ENCODE measurements around the gene DUSP28. TPM values are rescaled to one million over a fixed set of nuclear protein-coding genes. Genes with fewer than 3 reads are reported as not detected.

The DUSP28 gene
- total and polyA plus RNA-seq, 2 of the 13 experiments (the other 11 are each of a cell fraction or from before 2014, with no cell fraction given), result 5.2 to 8.6 TPM

DNA sequence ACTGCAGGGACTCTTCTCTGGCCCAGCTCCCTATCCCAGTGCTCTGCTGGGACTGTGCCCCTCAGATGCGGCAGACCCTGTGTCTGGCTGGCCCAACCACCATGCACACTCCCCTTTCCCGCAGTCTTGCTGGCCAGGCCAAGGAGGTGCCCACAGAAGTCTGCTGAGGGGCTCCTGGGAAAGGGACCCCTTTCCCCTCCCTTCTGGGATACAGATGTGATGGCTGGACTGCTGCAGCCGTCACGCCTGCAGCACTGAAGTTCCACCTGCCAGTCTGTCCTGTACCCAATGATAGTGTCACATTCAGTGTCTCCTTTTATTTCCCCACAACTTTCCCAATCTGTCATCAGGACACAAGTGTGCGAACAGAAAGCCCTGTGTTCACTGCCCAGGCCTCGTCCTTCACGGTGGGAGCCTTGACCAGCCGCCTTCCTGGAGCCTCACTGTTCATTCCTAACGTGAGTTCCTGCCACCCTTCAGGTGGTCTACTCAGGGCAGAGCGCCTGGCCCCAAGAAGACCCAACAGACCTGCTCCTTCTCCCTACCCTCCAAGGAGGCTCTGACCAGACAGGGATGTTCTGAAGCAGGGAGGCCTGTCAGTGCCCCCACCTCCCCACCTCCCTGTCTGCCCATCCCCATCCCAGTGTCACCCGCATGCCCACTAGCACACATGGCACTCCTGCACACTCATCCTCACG, 49.5 kb upstream of the DUSP28 start:
- 98% methylated on average over 12 of the region's 12 CpGs for WGBS (ENCODE audit: low lambda C conversion rate)
- no peak for FAIRE-seq
- no peak for ATAC-seq
- ChIA-PET POLR2A (no interaction called here), CTCF (ENCODE audit: low intra/inter-chr PET ratio, low total read pairs) (no interaction called here)
- intact Hi-C loops (cut with micrococcal nuclease; ENCODE audit: unreplicated experiment) (loop anchor here (10.0 kb wide), 1 partner anchor 134 kb away; no protein-coding TSS in a partner anchor), in situ Hi-C loops (cut with HindIII; ENCODE audit: extremely low pct_ligation_motif_present, low pct_unique_long_range_greater_than_20kb) (no loop called here)
- Histone ChIP-seq H3K9me3 (ENCODE audit: low read length) (no peaks in the 10 kb centered on the region), H2AFZ (ENCODE audit: low read length) (no peak overlapping the region), H3K36me3 (replicated peaks in 1 of 2; ENCODE audit: control insufficient read depth in 1 of 2, insufficient read depth in 2 of 2, low read length in 2 of 2) (peaks cover 6 to 10% of the 10 kb centered on the region in 2 experiments; a peak in 3 of 5 replicates), H3K4me3 (replicated peaks in 1 of 3; ENCODE audit: insufficient read depth in 1 of 3, low read depth in 2 of 3, low read length in 3 of 3) (no peak overlapping the region), H3K9ac (ENCODE audit: insufficient read depth, low read depth, low read length) (no peak overlapping the region), H3K27me3 (ENCODE audit: control insufficient read depth in 1 of 2, insufficient read depth in 2 of 2, low read length in 2 of 2) (no peaks in the 10 kb centered on the region), H4K20me1 (ENCODE audit: insufficient read depth, low read length) (no peaks in the 10 kb centered on the region; the same call in 1 of the 2 replicates), H3K4me2 (ENCODE audit: low read depth, low read length) (no peak overlapping the region), H3K27ac (ENCODE audit: extremely low read length, insufficient read depth, low read length) (no peak overlapping the region), H3K4me1 (ENCODE audit: insufficient read depth, low read length) (no peaks in the 10 kb centered on the region), H3K79me2 (ENCODE audit: insufficient read depth, low read length) (no peaks in the 10 kb centered on the region)
- no peak for DNase-seq (ENCODE audit: low spot score)
- no TSS peak for BruUV-seq (replicated peaks)
- TF ChIP-seq PCBP1 (IDR thresholded peaks at IDR 0.05; ENCODE audit: borderline replicate concordance, low read depth, low read length) (no peak), ZNF564 (CRISPR knock-in tag; IDR thresholded peaks at IDR 0.05) (no peak), JDP2 (CRISPR knock-in tag; IDR thresholded peaks at IDR 0.05; ENCODE audit: borderline replicate concordance) (no peak), SAP130 (CRISPR knock-in tag; IDR thresholded peaks at IDR 0.05; ENCODE audit: low read depth) (no peak), RBFOX2 (IDR thresholded peaks at IDR 0.05; ENCODE audit: low read depth, low read length) (no peak), ZNF205 (CRISPR knock-in tag; IDR thresholded peaks at IDR 0.05) (no peak), SNAPC5 (CRISPR knock-in tag; IDR thresholded peaks at IDR 0.05; ENCODE audit: borderline replicate concordance) (no peak), ZMYM2 (CRISPR knock-in tag; IDR thresholded peaks at IDR 0.05) (no peak), ZNF512B (CRISPR knock-in tag; IDR thresholded peaks at IDR 0.05; ENCODE audit: borderline replicate concordance) (no peak), PLSCR1 (CRISPR knock-in tag; IDR thresholded peaks at IDR 0.05; ENCODE audit: borderline replicate concordance) (no peak), TP53 (CRISPR knock-in tag; conservative IDR thresholded peaks at IDR 0.05) (no peak), CCDC6 (CRISPR knock-in tag; IDR thresholded peaks at IDR 0.05) (no peak), ZNF781 (CRISPR knock-in tag; IDR thresholded peaks at IDR 0.05; ENCODE audit: borderline replicate concordance, not compliant biosample characterization) (no peak)
- TF ChIP-seq, protein P1, sequence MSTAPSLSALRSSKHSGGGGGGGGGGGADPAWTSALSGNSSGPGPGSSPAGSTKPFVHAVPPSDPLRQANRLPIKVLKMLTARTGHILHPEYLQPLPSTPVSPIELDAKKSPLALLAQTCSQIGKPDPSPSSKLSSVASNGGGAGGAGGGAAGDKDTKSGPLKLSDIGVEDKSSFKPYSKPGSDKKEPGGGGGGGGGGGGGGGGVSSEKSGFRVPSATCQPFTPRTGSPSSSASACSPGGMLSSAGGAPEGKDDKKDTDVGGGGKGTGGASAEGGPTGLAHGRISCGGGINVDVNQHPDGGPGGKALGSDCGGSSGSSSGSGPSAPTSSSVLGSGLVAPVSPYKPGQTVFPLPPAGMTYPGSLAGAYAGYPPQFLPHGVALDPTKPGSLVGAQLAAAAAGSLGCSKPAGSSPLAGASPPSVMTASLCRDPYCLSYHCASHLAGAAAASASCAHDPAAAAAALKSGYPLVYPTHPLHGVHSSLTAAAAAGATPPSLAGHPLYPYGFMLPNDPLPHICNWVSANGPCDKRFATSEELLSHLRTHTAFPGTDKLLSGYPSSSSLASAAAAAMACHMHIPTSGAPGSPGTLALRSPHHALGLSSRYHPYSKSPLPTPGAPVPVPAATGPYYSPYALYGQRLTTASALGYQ (CRISPR knock-in tag; IDR thresholded peaks at IDR 0.05), result no peak
- TF ChIP-seq, protein P2, sequence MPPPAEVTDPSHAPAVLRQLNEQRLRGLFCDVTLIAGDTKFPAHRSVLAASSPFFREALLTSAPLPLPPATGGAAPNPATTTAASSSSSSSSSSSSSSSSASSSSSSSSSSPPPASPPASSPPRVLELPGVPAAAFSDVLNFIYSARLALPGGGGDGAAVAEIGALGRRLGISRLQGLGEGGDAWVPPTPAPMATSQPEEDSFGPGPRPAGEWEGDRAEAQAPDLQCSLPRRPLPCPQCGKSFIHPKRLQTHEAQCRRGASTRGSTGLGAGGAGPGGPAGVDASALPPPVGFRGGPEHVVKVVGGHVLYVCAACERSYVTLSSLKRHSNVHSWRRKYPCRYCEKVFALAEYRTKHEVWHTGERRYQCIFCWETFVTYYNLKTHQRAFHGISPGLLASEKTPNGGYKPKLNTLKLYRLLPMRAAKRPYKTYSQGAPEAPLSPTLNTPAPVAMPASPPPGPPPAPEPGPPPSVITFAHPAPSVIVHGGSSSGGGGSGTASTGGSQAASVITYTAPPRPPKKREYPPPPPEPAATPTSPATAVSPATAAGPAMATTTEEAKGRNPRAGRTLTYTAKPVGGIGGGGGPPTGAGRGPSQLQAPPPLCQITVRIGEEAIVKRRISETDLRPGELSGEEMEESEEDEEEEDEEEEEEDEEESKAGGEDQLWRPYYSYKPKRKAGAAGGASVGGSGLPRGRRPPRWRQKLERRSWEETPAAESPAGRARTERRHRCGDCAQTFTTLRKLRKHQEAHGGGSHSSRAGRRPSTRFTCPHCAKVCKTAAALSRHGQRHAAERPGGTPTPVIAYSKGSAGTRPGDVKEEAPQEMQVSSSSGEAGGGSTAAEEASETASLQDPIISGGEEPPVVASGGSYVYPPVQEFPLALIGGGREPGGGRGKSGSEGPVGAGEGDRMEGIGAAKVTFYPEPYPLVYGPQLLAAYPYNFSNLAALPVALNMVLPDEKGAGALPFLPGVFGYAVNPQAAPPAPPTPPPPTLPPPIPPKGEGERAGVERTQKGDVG (CRISPR knock-in tag; IDR thresholded peaks at IDR 0.05; ENCODE audit: borderline replicate concordance), result no peak
